GM19438 (cell line): Measurements from ENCODE around the gene BNIP5.
"Not testable (repeated sequence)": the region's sequence is repeated elsewhere in the genome, so short reads cannot be mapped to it uniquely, and the experiment has no call there.

Experiments used
- ATAC-seq: cut with Tn5 transposase; IDR thresholded peaks from one replicate; pipeline ENCODE4 v1.9.1; 2021; ENCODE audit warnings: low read depth; ENCODE audit not compliant: unreplicated experiment

Gene BNIP5

DNA sequence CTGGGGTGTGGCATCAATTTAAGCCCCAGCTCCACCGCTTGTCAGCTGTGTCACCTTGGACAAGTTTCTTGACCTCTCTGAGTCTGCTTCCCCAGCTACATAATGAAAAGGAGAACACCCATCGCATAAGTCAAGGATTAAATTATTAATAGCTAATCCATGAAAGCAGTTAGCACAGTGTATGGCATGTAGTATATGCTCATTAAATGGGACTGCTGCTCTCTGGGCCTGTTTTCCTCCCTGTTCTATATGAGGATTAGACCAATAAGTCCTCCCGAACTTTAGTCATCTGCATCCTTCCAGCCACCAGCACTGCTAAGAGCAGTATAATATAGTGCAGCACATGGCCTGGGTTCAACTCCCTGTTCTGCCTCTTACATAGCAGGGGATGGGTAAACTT lies 31.1 kb upstream of the BNIP5 start:
- no peak for ATAC-seq

DNA sequence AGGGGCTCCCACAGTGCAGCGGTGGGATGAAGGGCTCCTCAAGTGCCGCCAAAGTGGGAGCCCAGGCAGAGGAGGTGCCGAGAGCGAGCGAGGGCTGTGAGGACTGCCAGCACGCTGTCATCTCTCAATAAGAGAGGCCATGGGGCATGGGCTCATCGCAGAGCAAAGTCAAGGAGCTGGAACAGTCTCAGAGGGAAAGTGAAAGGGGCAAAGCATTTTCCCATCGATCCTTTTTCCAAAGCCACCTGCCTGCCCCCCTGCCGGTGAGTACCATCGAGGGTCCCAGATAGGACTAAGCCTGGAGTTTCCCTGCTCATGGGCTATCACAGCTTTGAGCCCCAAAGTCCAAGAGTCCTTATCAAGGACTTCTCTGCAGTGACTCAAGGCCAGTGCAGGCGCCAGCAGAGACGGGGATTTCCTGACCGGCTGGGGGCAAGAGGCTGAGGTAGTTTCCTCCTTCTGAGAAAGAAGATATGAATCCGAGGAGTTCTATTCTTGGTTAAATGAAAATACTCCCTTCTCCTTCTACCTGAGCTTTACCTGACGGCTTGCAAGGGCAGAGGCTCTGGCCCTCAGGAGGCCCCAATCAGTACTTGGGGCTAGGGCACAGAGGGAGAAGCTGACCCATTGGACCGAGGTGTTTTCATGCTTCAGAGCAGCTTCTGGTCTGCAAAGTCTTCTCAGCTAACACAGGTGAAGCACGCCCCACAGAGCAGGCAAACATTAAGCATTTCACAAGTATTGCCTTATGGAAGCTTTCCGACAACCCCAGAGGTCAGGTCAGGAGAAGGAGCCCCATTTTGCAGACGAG lies 28.2 kb upstream of the BNIP5 start:
- ATAC-seq, result no peak

DNA sequence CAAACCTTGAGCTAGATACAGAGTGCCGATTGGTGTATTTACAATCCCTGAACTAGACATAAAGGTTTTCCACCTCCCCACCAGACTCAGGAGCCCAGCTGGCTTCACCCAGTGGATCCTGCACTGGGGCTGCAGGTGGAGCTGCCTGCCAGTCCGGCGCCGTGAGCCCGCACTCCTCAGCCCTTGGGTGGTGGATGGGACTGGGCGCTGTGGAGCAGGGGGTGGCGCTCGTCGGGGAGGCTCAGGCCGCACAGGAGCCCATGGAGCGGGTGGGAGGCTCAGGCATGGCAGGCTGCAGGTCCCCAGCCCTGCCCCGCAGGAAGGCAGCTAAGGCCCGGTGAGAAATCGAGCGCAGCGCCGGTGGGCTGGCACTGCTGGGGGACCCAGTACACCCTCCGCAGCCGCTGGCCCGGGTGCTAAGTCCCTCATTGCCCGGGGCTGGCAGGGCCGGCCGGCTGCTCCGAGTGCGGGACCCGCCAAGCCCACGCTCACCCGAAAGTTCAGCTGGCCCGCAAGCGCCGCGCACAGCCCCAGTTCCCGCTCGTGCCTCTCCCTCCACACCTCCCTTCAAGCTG lies 27.5 kb upstream of the BNIP5 start:
- ATAC-seq, result not testable (repeated sequence)

DNA sequence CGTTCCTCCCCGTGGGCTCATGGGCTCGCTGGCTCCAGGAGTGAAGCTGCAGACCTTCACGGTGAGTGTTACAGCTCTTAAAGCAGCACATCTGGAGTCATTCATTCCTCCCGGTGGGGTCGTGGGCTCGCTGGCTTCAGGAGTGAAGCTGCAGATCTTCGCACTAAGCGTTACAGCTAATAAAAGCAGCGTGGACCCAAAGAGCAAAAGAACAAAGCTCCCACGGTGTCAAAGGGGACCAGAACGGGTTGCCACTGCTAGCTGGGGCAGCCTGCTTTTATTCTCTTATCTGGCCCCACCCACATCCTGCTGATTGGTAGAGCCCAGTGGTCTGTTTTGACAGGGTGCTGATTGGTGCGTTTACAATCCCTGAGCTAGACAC lies 26.7 kb upstream of the BNIP5 start:
- ATAC-seq, result not testable (repeated sequence)

DNA sequence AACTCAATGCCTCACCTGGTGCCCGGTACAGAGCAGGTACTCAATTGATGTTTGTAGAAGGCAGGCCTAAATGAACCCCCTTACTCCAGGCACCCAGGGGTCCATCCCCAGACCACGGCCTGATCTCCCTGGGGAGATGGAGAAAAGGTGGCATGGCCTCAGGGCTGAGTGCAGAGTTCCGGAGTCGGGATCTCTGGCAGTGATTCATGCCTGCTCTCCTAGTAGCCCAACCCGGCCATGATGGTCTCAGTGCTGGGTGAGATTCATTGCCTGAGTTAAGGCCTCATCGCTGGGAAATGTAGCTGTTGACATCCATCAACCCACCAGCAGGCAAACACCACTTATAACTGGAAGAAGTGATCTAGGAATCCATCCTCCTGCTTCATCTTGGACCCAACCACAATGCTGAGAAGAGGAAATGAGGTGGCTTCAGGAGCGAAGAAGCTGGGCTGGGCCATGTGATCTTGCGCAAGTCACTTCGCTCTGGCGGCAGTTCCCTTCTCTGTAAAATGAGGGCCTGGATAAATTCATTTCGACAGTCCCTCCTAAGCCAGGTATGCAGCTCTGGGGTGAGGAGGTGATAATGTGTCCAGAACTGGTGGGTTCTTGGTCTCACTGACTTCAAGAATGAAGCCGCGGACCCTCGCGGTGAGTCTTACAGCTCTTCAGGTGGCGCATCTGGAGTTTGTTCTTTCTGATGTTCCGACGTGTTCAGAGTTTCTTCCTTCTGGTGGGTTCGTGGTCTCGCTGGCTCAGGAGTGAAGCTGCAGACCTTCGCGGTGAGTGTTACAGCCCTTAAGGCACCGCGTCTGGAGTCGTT lies 26.1 kb upstream of the BNIP5 start:
- no peak for ATAC-seq

DNA sequence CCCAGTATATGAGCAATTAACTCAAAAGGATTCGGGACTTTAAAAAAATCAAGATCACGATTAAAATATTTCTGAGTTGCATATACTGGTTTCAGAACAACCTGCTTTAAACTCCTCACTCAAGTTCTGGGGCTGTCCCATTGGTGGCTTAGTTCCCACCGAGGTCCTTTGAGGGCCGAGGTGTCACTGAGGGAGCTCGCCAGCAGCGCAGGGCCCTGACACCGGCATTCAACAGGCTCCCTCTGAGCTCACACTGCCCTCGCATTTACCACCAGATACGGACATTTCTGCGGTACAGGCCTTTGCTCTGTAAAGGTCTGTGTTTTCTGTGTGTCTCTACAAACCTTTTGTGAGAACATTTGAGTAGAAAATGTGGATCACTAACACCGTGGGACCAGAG lies 24.4 kb upstream of the BNIP5 start:
- ATAC-seq, result no peak

DNA sequence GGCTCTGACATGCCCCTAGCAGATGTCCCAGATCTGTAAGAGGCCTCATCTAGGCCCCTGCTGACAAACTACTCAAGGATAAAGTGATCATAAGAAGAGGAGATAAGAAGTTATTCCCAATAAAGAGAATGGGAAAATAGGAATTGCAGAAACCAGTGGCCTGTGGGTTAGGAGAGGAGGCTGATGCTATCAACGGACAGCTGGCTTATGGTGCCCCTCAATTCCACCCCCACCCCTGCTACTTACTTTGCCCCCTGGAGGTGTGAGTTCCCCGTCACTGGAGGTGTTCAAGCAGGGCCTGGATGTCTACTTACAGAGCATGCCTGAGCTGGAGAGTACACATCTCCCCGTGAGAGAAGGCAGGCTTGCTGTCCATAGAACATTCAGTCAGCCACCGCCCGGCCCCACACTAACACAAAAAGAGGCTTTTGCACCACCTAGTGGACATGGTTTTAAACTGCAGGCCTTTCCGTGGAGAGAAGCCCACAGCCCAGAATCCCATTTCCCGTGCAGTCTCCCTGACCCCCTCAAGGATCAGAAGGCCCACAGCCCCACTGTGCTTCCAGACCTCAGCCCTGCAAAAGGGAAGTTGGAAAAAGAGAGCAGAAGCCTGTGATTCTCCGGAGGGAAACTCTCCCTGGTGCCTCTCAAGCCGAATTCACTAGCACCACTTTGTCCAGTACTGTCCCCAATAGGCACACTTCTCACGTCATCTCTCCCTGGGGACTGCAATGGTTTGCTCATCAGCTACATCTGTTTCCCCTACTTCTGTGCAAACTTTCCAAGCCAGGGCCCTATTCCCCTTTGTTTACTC lies 23.8 kb upstream of the BNIP5 start:
- ATAC-seq, result no peak

DNA sequence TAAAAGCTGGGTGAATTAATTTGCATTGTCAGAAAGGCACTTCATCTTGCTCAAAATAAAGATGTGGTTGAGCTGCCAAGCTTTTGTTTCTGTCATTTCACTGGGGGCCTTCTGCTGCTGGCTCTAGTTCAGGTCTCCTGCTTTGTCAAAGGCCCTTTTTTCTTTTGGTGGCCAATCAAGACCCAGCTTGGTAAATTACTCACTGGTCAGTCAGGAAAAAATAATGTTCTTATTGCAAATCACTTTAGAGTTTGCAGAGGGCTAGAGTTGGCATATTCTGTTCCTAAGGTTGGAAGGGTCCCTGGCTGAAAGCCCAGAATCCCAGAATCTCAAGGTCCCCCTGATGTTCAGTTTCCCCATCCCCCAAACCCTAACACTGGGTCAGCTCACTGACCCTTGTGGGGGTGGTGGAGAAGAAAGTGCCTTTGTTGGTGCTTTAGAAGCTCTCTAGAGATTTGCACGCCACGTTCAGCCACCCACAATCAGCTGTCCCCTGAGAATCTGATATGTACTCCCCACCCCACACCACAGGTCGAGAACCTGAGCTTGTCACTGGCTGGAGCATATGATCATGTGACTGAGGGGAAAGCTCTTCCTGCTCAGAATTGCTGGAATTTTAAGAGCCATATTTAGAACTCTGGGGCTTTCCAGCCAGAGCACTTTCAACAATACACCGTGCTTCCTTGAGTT lies 21.7 kb upstream of the BNIP5 start:
- ATAC-seq, result no peak

DNA sequence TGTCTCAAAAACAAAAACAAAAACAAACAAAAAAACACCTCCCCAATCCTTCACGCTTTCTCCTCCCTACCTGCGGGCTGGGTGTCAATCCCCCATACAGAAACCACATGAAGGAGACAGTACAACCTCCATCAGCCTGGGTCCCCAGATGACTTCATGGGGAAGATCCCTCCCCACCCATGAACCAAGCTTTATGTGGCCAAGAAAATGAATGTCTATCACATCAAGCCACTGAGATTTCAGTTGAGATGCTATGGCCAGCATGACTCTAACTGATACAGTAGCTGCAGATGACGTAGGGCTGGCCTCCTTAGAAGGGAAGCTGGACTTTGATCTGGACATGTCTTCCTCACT lies 21.2 kb upstream of the BNIP5 start:
- no peak for ATAC-seq

DNA sequence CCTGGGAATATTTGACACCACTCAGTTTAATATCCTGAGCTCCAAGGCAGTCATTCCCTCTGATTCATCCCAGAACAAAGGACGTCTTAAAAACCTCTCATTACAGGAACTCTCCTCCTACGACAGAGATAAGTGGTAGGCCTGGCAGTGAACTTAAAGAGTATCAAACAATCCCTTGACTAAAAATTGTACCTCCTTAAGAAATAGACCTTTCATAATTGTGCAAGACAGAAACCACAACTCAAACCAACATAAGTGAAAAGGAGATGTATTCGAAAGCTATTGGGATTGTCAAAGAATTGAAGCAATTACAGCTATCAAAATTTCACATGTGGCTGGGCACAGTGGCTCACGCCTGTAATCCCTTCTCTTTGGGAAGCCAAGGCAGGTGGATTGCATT lies 19.1 kb upstream of the BNIP5 start:
- no peak for ATAC-seq

DNA sequence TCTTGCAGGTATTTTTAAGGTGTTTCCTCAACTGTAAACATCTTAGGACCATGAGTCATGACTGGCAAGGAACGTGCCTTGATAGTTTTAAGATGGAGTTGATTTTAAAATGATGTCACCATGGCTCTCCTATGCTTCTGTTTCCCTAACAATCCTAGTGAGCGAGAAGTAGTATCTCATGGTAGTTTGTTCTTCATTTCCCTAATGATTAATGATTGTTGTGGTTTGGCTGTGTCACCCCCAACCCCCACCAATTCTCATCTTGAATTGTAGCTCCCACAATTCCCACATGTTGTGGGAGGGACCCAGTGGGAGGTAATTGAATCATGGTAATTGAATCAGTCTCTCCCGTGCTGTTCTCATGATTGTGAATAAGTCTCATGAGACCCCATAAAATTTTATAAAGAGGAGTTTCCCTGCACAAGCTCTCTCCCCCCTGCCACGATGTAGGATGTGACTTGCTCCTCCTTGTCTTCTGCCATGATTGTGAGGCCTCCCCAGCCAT lies 16.8 kb upstream of the BNIP5 start:
- ATAC-seq, result no peak

DNA sequence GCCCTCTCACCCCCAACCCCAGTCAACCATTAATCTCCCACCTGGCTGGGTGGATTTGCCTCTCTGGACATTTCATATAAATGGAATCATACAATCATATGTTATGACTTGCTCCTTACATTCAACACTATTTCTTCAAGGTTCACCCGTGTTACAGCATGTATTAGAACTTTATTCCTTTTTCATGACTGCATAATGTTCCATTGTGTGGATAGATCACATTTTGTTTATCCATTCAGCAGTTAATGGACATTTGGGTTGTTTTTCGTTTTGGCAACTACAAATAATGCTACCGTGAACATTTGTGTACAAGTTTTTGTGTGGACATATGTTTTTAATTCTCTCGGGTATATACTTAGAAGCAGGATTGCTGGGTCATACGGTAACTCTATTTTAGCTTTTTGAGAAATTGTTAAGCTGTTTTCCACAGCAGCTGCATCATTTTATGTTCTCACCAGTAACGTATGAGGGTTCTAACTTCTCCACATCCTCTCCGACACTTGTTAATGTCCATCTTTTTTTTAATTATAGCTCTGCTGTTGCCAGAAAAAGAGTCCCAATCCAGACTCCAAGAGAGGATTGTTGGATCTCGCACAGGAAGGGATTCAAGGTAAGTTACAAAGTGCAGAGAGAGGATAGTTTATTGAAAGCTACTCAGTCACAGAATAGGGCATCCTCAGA lies 15.9 kb upstream of the BNIP5 start:
- no peak for ATAC-seq

DNA sequence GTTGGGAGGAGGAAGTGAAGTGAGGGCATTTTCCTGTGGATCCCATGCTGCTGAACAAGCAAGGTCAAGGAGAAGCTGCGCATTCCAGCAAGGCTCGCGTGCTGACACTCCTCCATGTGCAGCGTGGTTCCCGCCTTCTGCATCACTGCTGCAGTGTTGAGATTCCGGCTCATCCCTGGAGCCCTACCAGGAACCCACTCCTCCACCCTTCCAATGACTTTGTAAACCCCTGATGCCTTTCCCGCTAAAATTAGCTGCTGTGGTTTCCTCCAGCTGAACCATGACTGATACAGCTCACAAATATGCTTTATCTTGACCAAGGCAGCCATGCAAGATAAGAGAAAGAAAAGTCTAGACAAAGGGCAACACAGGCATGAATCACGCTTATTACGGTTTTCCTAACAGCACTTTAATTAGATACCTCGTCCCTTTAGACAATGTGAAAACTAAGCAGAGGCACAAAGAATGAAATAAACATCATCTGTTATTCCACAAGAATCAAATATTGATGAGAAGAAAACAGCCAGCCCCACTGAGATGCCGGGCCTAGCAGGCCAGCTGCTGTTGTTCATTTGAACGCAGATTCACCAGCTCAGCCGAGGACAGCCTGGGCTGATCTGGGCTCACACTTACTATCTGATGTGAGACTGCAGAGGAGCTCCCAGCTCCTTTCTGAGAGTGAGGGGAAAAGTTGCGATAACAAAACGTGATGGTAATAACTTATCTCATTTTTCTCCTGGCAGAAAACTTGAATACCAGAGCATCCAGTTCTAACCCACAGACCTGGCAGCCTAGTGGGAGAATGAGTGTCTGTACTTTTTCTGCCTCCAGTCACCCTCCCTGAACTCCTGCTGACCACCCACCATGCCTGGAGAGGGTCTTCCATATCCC lies 14.2 kb upstream of the BNIP5 start:
- ATAC-seq, result no peak

DNA sequence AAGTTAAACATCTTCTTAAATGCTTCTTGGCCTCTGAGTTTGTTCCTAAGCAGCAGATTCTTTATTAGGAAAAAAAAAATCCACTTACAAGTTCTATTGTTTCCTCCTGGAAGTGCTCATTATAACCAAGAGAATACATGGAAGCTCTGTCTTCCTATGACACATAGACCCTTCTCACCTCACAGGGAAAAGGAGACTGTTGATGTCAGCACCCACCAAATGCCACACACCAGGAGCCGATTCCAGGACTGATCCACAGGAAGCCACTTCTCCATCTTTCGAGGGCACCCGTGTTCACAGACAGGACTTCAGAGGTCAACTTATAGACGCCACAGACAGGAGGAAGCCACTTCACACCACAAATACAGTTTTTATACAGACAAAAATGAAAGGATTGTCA lies 13.4 kb upstream of the BNIP5 start:
- no peak for ATAC-seq

DNA sequence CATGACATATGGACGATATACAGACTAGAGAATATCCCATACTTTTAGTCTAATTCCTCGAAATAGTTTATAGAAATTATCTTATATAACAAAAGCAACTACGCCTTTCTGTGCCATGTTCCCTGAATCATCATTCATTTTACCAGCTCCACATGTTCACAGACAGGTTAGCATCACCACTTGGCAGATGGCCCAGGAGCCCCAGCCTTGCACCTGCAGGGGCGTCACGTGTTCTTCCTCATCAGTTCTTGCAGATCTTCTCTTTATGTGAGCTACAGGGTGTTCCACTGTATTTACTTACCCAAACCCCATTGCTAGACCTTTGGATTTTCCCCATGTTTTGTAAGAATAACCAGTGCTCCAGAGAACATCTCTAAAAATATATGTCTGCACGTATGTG lies 12.6 kb upstream of the BNIP5 start:
- ATAC-seq, result no peak

DNA sequence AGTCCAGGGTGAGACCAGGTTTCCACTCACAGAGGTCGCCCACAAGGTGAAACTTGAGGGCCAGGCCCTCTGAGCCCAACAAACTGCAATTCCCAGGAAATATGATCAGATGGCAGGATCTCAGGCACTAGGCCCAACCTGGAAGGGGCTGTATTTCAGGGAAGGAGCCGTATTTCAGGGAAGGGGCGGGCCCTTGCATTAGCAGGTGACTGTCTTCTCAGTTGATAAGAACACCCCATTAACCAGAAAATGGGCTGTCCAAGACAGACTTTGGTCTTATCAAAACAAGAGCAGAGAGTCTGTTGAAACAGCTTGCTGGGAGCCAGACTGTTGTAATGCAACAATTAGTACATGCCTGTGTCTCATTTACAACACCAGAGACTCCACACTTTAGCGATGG lies 10.9 kb upstream of the BNIP5 start:
- no peak for ATAC-seq

DNA sequence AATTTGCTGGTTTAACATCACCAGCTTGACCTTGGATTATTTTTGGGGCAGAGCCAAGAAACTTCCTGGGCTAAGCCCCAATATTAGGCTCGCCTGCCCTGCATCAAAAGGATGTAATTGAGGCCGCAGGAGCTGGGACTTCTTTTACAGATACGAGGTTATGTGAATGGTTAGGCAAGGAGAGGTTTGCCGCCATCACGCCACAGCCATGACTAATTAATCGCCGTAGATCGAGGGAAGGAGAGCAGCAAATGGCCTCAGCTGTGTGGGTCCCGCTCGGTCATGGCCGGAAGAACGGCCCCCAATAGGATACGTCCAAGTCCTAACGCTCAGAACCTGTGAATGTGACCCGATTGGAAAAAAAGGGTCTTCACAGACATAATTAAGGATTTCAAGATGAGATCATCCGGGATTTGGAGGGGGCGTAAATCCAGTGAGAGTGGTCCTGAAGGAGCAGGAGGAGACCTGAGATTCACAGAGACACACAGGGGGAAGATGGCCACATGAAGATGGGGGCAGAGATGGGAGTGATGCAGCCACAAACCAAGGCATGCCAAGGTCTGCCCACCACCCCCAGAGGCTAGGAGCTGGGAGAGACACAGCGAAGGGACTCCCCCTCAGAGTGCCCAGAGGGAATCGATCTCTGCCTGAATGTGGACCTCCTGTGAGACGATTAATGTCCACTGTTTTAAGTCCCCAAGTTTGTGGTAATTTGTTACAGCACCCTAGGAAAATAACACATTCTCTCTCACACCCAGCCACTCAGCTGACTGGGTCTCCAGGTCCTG lies 10.0 kb upstream of the BNIP5 start:
- ATAC-seq, result no peak
